Caki2 (cell line): ENCODE data around the gene CDK5R1. TPM values are rescaled to one million over a fixed set of nuclear protein-coding genes. Genes with fewer than 3 reads are reported as not detected.
"Not testable (repeated sequence)": the region's sequence is repeated elsewhere in the genome, so short reads cannot be mapped to it uniquely, and the experiment has no call there.

Experiments
- DNase-seq: peaks from one replicate; pipeline ENCODE4 v3.0.0-alpha.2; 2015; ENCODE audit warnings: low read depth
- in situ Hi-C: cut with HindIII; loops from 2 replicates; pipeline ENCODE4 v1.10.0; 2016; ENCODE audit warnings: low sequenced_read_pairs, low pct_unique_long_range_greater_than_20kb, mixed read lengths
- total RNA-seq: library from RNA; depleted of rRNA; stranded (reverse); fragments of >200 nt; shearing (Covaris generic); gene quantifications from 2 replicates; pipeline ENCODE4 v1.2.3, GENCODE V29; 2014; ENCODE audit warnings: low replicate concordance; rRNA removed

The CDK5R1 gene
- total RNA-seq, 1 experiment from 2014 or later = 4.5 TPM

DNA sequence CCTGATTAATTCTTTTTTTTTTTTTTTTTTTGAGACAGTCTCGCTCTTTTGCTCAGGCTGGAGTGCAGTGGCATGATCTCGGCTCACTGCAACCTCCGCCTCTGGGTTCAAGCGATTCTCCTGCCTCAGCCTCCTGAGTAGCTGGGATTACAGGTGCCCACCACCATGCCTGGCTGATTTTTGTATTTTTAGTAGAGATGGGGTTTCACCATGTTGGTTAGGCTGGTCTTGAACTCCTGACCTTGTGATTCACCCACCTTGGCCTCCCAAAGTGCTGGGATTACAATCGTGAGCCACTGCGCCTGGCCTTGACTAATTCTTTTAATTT, 37.7 kb downstream of the CDK5R1 start:
- in situ Hi-C loops, DNase-seq: not testable (repeated sequence)

DNA sequence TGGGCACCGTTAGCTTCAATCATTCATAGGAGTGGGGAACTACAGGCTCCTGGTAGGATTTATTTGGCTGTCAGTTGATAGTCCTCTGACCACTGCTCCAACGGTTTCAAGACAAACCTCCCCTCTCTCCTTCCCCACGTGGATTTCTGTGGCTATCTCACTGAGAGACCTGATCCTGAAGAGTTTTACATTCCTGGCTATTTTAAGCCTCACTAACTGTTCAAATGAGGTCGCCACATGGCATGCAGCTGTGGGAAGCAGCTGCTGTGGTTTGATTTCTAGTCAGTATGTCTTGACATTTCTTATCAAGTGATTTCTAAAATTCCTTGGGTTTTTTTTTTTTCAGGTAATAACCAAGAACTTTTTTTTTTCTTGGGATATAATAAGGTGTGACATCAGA, 38.3 kb downstream of the CDK5R1 start:
- in situ Hi-C loops = no loop called here
- no peak for DNase-seq

- in situ Hi-C loops = no loop called here
- DNase-seq = no peak
Observed at GRCh38 chr17:32527146-32527545, 40.4 kb downstream of the CDK5R1 start.

DNA sequence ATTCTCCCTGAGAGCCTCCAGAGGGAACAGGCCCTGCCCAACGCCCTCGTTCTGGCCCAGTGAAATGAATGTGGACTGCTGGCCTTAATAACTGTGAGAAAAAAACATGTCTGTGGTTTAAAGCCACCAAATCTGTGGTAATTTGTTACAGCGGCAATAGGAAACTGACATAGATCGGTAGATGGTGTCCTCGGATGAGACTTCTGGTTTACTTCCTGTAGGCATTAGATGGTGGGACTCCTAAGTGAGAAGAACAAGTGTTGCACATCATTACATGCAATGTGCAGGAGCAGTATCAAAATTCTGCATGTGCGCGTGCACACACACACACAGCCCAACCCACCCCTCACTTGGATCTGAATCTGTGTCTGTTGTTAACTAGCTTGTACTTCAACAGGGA, 42.0 kb downstream of the CDK5R1 start:
- in situ Hi-C loops = no loop called here
- no peak for DNase-seq

GRCh38 chr17:32529604-32530003, 42.8 kb downstream of the CDK5R1 start:
- no peak for DNase-seq
- in situ Hi-C loops = no loop called here

DNA sequence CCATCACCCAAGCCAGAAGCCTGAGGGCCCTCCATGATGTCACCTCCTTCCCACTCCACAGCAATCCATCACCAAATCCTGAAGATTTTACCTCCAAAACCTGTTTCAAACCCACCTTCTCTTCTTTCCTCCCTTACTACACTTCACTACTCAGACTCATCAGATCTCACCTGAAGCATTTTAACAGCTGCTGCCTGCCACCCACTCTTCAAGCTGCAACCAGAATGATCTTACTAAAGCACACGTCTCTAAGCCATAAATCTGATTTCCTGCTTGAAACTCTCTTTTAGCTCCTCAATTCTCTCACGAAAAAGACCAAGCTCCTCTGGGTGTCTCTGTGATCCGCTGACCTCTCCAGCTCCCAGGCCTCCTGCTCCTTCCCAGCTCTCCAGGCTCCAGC, 46.5 kb downstream of the CDK5R1 start:
- in situ Hi-C loops = no loop called here
- no peak for DNase-seq

DNA sequence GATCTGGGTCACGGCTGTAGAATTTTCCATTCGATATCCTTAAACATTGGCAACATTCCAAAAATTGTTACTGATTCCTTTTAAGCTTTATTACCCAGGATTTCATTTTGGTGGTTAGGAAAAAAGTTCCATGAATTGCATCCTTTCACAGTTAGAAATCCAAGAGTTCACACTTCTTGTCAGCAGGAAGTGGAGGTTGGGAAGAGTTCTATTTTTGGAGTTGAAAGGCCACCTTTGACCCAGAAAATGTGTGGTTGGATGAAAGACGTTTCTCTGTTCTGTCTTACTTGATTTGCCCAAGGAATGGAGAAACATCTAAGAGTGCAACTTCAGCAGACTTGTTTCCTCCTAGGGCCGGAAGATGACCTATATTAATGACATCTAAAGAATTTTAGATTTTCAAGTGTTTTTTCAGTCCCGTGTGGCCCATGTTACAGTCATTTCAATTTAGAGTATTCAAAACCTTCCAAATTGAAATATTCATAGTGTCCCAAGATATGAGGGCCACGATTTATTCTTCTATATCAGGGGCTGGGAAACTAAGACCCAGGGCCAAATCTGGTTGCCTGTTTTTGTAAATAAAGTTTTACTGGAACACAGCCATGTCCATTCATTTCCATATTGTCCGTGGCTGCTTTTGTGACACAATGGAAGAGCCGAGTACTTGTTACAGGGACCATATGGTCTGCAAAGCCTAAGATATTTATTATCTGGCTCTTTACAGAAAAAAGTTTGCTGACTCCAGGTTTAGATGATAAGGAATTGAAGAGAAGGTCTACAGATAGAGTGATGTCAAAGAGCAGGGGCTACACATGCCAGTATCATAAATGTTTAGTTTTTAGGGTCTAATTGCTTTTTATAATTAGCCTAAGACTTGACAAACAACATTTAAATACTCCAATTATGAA, 50.2 kb downstream of the CDK5R1 start:
- DNase-seq = no peak
- in situ Hi-C loops = no loop called here

Other genes starting within 250 kb of the CDK5R1 start
- 4.5 and 7.2 TPM in 2 replicates for gene RHBDL3, start 221.2 kb upstream of the CDK5R1 start, total RNA-seq
- 16.7 and 24.6 TPM in 2 replicates for gene C17orf75, start 144.8 kb upstream of the CDK5R1 start, total RNA-seq
- 83.6 and 93.9 TPM in 2 replicates for gene ZNF207, start 136.8 kb upstream of the CDK5R1 start, total RNA-seq
- 83.7 and 138 TPM in 2 replicates for gene PSMD11, start 42.5 kb upstream of the CDK5R1 start, total RNA-seq